GM23248 (cell line): ENCODE results near the gene ADM.
A peak's percentile ranks its signal among the peaks of the same experiment; 100 is the strongest.

ENCODE experiments used
- EZH2 ChIP-seq: fragments of 200-600 bp; sonication (generic); IDR thresholded peaks from 2 replicates; pipeline ENCODE4 v1.6.1; 2018; ENCODE audit warnings: antibody characterized with exemption, mild to moderate bottlenecking; ENCODE audit not compliant: insufficient read depth, poor library complexity, severe bottlenecking
- EZH2phosphoT487 ChIP-seq: fragments of 200-600 bp; sonication (generic); IDR thresholded peaks from 2 replicates; pipeline ENCODE4 v1.6.1; 2018; ENCODE audit warnings: antibody characterized with exemption, moderate library complexity, mild to moderate bottlenecking, low read depth; ENCODE audit not compliant: insufficient read depth

DNA sequence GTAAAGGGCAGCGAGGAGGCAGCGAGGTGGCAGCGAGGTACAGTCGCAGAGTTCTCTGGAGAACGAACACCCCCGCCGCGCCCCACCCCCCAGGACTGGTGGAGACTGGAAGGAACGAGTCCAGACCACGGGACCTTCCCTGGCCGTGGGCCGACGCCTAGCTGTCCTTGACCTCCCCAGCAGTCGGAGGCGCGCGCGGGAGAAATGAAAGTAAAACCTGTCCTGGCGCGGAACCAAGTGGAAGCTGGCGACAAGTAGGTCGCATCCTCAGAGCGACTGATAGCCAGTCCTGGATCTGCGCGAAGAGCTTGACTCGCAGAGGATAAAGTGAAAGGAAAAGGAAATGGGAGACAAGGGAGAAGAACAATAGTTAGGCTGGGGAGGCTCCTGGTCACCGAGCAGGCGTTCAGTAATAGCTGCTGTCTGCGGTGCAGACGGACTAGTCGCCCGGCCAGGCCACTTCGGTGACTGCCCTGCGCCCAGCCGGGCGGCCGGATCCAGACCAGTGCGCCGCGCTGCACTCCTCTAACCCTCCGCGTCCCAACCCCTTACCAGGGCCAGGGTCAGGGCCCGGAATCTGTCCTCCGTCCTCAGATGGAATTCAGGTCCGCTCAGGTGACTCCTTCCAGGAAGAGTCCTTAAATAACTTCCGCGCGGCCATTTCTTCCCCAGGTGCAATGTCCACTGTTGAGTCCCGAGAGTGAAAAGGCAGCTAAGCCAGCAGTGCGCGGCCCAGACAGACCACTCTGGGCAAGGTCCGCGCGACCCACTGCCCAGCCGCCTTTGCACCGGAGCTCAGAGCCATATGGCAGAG lies 1.9 kb upstream of the ADM start:
- TF ChIP-seq EZH2 (no peak), EZH2phosphoT487 (0 out of 2 replicates have a peak, but pooled peaks have one; percentile 48)
